ENCODE results near the gene ZNF821. TPM values are rescaled to one million over a fixed set of nuclear protein-coding genes. Genes with fewer than 3 reads are reported as not detected.

The ZNF821 gene
- total RNA-seq, 1 experiment from 2014 or later = 5.9 TPM

DNA sequence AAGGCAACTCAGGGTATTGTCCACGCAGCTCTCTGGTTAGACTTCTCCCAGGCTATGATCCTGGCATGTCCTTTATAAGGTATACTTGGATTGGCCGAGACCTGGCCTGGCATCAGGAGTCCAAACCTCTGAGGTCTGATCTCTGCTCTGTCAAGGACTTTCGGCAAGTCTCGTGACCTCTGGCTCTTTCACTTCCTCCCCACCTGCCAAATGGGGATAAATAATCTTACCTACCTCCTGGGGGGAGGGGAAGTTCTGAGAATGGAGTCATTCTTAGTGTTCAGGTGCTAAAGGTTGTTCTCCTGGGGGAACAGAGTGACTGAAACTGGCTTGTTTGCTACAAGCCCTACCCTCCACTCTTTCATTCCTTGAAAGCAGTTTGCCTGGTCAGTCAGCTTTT is 30.6 kb downstream of the ZNF821 start:
- Histone ChIP-seq H3K27ac (no peak overlapping the region), H3K4me2 (no peak overlapping the region), H3K27me3 (ENCODE audit: insufficient read depth, low read depth) (no peaks in the 10 kb centered on the region), H3K4me1 (replicated peaks; ENCODE audit: insufficient read depth) (no peaks in the 10 kb centered on the region), H3K4me3 (no peak overlapping the region), H3K9me2 (ENCODE audit: insufficient read depth) (no peaks in the 10 kb centered on the region), H3F3A (ENCODE audit: insufficient read depth, low read depth) (no peaks in the 10 kb centered on the region), H2AFZ (no peak overlapping the region), H3K36me3 (ENCODE audit: low read depth) (peaks cover 4% of the 10 kb centered on the region; the same call in 1 of the 2 replicates), H3K9me3 (ENCODE audit: insufficient read depth, low read depth) (no peaks in the 10 kb centered on the region), H4K20me1 (ENCODE audit: insufficient read depth) (0 out of 2 replicates have a peak, but pooled peaks cover 3% of the 10 kb centered on the region), H3K79me2 (ENCODE audit: low read depth) (peaks cover 3% of the 10 kb centered on the region; the same call in 1 of the 2 replicates)
- TF ChIP-seq, protein P1, sequence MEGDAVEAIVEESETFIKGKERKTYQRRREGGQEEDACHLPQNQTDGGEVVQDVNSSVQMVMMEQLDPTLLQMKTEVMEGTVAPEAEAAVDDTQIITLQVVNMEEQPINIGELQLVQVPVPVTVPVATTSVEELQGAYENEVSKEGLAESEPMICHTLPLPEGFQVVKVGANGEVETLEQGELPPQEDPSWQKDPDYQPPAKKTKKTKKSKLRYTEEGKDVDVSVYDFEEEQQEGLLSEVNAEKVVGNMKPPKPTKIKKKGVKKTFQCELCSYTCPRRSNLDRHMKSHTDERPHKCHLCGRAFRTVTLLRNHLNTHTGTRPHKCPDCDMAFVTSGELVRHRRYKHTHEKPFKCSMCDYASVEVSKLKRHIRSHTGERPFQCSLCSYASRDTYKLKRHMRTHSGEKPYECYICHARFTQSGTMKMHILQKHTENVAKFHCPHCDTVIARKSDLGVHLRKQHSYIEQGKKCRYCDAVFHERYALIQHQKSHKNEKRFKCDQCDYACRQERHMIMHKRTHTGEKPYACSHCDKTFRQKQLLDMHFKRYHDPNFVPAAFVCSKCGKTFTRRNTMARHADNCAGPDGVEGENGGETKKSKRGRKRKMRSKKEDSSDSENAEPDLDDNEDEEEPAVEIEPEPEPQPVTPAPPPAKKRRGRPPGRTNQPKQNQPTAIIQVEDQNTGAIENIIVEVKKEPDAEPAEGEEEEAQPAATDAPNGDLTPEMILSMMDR (conservative IDR thresholded peaks at IDR 0.05) = no peak
- TF ChIP-seq EZH2 (IDR thresholded peaks at IDR 0.05; ENCODE audit: low read depth) = no peak
- CTCF ChIA-PET = no interaction called here
- DNase-seq = no peak
- POLR2A ChIA-PET (ENCODE audit: unreplicated experiment) = no interaction called here
- no TSS peak for BruUV-seq (replicated peaks)
- intact Hi-C loops (cut with micrococcal nuclease; ENCODE audit: unreplicated experiment) = no loop called here

GRCh38 chr16:71852561-71852960 is 31.4 kb downstream of the ZNF821 start:
- H3K9me2 ChIP-seq (ENCODE audit: insufficient read depth) = no peaks in the 10 kb centered on the region
- DNase-seq = no peak
- no peak overlapping the region for H3K4me3 ChIP-seq
- POLR2A ChIA-PET (ENCODE audit: unreplicated experiment) = no interaction called here
- intact Hi-C loops (cut with micrococcal nuclease; ENCODE audit: unreplicated experiment) = no loop called here
- H3K27ac ChIP-seq = no peak overlapping the region
- H3K4me2 ChIP-seq = no peak overlapping the region
- no peaks in the 10 kb centered on the region for H3K9me3 ChIP-seq (ENCODE audit: insufficient read depth, low read depth)
- CTCF ChIA-PET = no interaction called here
- peaks cover 12% of the 10 kb centered on the region for H3K79me2 ChIP-seq (ENCODE audit: low read depth)
- H3K4me1 ChIP-seq (replicated peaks; ENCODE audit: insufficient read depth) = no peaks in the 10 kb centered on the region; the same call in 1 of the 2 replicates
- 0 out of 2 replicates have a peak, but pooled peaks cover 3% of the 10 kb centered on the region for H4K20me1 ChIP-seq (ENCODE audit: insufficient read depth)
- H3K36me3 ChIP-seq (ENCODE audit: low read depth) = peaks cover 8% of the 10 kb centered on the region; the same call in 1 of the 2 replicates
- no peaks in the 10 kb centered on the region for H3K27me3 ChIP-seq (ENCODE audit: insufficient read depth, low read depth)
- TF ChIP-seq EZH2 (IDR thresholded peaks at IDR 0.05; ENCODE audit: low read depth) = no peak
- TF ChIP-seq, protein P1 (conservative IDR thresholded peaks at IDR 0.05) = no peak
- no TSS peak for BruUV-seq (replicated peaks)
- H2AFZ ChIP-seq = no peak overlapping the region
- H3F3A ChIP-seq (ENCODE audit: insufficient read depth, low read depth) = no peaks in the 10 kb centered on the region

- H3F3A ChIP-seq (ENCODE audit: insufficient read depth, low read depth) = no peaks in the 10 kb centered on the region
Observed at GRCh38 chr16:71852158-71852557, 31.8 kb downstream of the ZNF821 start.

More at GRCh38 chr16:71852158-71852557, 31.8 kb downstream of the ZNF821 start:
- Histone ChIP-seq H3K27me3 (ENCODE audit: insufficient read depth, low read depth) (no peaks in the 10 kb centered on the region), H3K27ac (no peak overlapping the region), H3K9me2 (ENCODE audit: insufficient read depth) (no peaks in the 10 kb centered on the region), H2AFZ (no peak overlapping the region), H4K20me1 (ENCODE audit: insufficient read depth) (0 out of 2 replicates have a peak, but pooled peaks cover 3% of the 10 kb centered on the region), H3K4me2 (no peak overlapping the region), H3K79me2 (ENCODE audit: low read depth) (peaks cover 16% of the 10 kb centered on the region), H3K9me3 (ENCODE audit: insufficient read depth, low read depth) (no peaks in the 10 kb centered on the region), H3K4me1 (replicated peaks; ENCODE audit: insufficient read depth) (peaks cover 4% of the 10 kb centered on the region), H3K36me3 (ENCODE audit: low read depth) (peaks cover 8% of the 10 kb centered on the region; the same call in 1 of the 2 replicates), H3K4me3 (no peak overlapping the region)
- CTCF ChIA-PET = no interaction called here
- intact Hi-C loops (cut with micrococcal nuclease; ENCODE audit: unreplicated experiment) = no loop called here
- DNase-seq = no peak
- TF ChIP-seq EZH2 (IDR thresholded peaks at IDR 0.05; ENCODE audit: low read depth) = no peak
- TF ChIP-seq, protein P1 (conservative IDR thresholded peaks at IDR 0.05) = no peak
- no TSS peak for BruUV-seq (replicated peaks)
- POLR2A ChIA-PET (ENCODE audit: unreplicated experiment) = interaction anchor here (0.6 kb wide), 1 partner anchor 123 kb away, joined by 3 read pairs; no protein-coding TSS in a partner anchor
